ENCODE results near the gene ACTN3.
"Not testable (repeated sequence)": the region's sequence is repeated elsewhere in the genome, so short reads cannot be mapped to it uniquely, and the experiment has no call there.

The ACTN3 gene

DNA sequence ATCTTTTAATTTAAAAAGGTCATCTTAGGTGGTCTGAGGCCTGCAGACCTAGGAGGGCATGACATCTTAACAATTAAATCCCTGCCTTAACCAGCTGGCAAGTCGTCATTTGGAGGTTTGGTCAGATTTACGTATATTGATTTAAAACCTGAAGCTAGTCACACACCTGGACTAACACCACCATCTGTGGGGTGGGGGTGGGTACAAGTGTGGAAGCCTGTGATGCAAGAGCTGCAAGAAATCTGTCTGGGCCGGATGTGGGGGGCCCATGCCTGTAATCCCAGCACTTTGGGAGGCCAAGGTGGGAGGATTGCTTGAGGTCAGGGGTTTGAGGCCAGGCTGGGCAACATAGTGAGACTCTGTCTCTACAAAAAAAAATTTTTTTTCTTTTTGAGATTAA lies 34.6 kb downstream of the ACTN3 start:
- TF ChIP-seq CTCF (IDR thresholded peaks at IDR 0.05; ENCODE audit: borderline replicate concordance, control extremely low read depth, extremely low read depth, insufficient read depth, missing control alignments): no peak
- in situ Hi-C loops (cut with MboI; ENCODE audit: low sequenced_read_pairs, unreplicated experiment): no loop called here
- no peak for DNase-seq (ENCODE audit: low spot score)

GRCh38 chr11:66582565-66583147 lies 36.0 kb downstream of the ACTN3 start:
- DNase-seq (ENCODE audit: low spot score); in situ Hi-C loops (cut with MboI; ENCODE audit: low sequenced_read_pairs, unreplicated experiment): not testable (repeated sequence)

GRCh38 chr11:66585447-66585846 lies 38.7 kb downstream of the ACTN3 start:
- in situ Hi-C loops (cut with MboI; ENCODE audit: low sequenced_read_pairs, unreplicated experiment): not testable (repeated sequence)

DNA sequence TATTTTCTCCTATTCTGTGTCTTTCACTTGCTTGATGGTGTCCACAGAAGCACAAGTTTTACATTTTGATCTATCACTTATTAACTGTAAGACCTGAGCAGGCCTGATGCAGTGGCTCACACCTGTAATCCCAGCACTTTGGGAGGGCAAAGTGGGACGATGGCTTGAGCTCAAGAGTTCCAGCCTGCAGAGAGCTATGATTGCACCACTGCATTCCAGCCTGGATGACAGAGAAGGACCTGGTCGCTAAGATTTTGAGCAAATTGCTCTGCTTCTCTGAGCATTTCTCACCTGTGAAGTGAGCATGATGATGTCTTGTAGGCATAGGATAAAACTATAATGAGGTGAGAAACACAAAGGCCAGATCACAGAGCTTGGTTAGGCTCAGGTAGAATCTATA lies 39.4 kb downstream of the ACTN3 start:
- no peak for TF ChIP-seq CTCF (IDR thresholded peaks at IDR 0.05; ENCODE audit: borderline replicate concordance, control extremely low read depth, extremely low read depth, insufficient read depth, missing control alignments)
- in situ Hi-C loops (cut with MboI; ENCODE audit: low sequenced_read_pairs, unreplicated experiment): no loop called here

More at GRCh38 chr11:66585447-66585846, 38.7 kb downstream of the ACTN3 start:
- DNase-seq (ENCODE audit: low spot score): not testable (repeated sequence)

DNA sequence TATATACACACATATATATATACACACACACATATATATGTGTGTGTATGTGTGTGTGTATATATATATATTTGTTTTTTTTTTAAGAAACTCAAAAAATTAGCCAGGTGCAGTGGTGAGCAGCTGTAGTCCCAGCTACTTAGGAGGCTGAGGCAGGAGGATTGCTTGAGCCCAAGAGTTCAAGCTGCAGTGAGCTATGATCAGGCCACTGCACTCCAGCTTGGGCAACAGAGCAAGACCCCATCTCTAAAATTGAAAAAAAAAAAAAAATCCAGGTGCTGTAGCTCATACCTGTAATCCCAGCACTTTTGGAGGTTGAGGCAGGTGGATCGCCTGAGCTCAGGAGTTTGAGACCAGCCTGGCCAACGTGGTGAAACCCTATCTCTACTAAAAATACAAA lies 42.6 kb downstream of the ACTN3 start:
- in situ Hi-C loops (cut with MboI; ENCODE audit: low sequenced_read_pairs, unreplicated experiment); DNase-seq (ENCODE audit: low spot score): not testable (repeated sequence)

More for the DNA sequence above, 39.4 kb downstream of the ACTN3 start:
- DNase-seq (ENCODE audit: low spot score): no peak

DNA sequence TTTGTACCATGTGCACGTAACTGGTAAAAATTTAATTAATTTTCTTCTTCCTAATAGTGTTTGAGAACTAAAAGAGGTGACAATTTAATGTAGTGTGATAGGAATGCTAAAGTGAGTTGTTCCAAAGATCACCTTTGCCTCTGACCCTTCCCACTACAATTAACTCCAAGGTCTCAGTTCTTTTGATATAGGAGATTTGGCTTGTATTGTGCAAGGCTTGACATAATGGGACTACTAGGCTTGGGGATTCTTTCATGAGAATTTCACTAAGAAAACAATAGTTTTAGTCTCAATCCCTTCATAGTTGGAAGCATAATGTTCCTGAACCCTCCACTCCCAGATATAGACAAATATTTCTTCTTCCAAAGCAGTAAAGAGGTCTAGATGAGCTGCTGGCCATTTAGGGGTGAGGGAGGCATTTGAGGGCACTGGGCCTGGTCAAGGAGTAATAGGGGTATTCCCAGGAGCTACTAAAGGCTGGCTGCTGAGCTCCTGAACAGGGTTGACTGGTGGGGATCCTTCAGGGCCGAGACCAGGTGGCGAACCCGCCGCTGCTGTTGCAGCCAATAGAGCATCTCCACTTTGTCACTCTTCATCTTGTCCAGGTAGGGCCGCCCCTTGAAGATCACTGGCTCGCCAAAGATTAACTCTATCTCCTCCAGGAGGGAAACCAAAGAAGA lies 43.4 kb downstream of the ACTN3 start:
- DNase-seq (ENCODE audit: low spot score): no peak
- in situ Hi-C loops (cut with MboI; ENCODE audit: low sequenced_read_pairs, unreplicated experiment): no loop called here
- no peak for TF ChIP-seq CTCF (IDR thresholded peaks at IDR 0.05; ENCODE audit: borderline replicate concordance, control extremely low read depth, extremely low read depth, insufficient read depth, missing control alignments)

DNA sequence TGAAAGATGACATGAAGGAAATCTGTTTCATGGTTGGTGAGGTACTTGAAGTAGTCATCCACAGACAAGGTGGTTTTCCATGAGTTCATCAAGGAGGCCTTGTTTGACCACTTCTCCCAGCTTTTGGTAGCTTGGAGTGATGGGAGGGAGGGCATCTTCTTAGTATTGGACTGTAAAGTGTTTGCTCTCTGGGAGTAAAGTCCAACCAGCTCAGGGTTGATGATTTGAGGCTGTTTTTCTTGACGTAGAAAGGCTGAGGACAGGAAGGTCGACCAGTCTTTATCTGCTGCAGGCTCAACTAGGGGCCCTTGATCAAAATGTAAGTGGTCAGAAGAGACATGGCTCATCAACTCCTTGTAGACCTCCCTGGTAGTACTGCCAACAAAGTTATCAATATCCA lies 44.5 kb downstream of the ACTN3 start:
- in situ Hi-C loops (cut with MboI; ENCODE audit: low sequenced_read_pairs, unreplicated experiment): no loop called here
- DNase-seq (ENCODE audit: low spot score): no peak
- TF ChIP-seq CTCF (IDR thresholded peaks at IDR 0.05; ENCODE audit: borderline replicate concordance, control extremely low read depth, extremely low read depth, insufficient read depth, missing control alignments): no peak

- peak; percentile 100 for DNase-seq (ENCODE audit: low spot score)
- peak; percentile 23 for TF ChIP-seq CTCF (IDR thresholded peaks at IDR 0.05; ENCODE audit: borderline replicate concordance, control extremely low read depth, extremely low read depth, insufficient read depth, missing control alignments)
- in situ Hi-C loops (cut with MboI; ENCODE audit: low sequenced_read_pairs, unreplicated experiment): no loop called here
These were observed 46.0 kb downstream of the ACTN3 start, which contains the start of the genes CCDC87 and CCS for GRCh38 chr11:66592457-66593302. Gene CCDC87, minus strand, starts transcription at chr11:66593063. Its CDS starts 48 bp downstream, at chr11:66593015. Gene CCS, plus strand, starts transcription at chr11:66593185. Its CDS starts 77 bp downstream, at chr11:66593262.
